T-helper 17 cell (primary cell): ENCODE results near the gene LIMCH1. TPM values are rescaled to one million over a fixed set of nuclear protein-coding genes. Genes with fewer than 3 reads are reported as not detected.
"Not testable (repeated sequence)": the region's sequence is repeated elsewhere in the genome, so short reads cannot be mapped to it uniquely, and the experiment has no call there.

Experiments
- ATAC-seq: fragments of 150-1000 bp; cut with Tn5 transposase; 2 replicates; pipeline ENCODE4 v1.10.0; 2021; ENCODE audit warnings: mild to moderate bottlenecking, moderate library complexity
- DNase-seq, 3 donors: peaks; one replicate each; pipeline versions ENCODE4 v3.0.0 to v3.0.0-alpha.2; 2020 to 2021
- H3K9me3 ChIP-seq: one replicate; pipeline ENCODE4 v1.7.0; 2013; ENCODE audit warnings: low read length, mild to moderate bottlenecking; ENCODE audit not compliant: control insufficient read depth, poor library complexity, severe bottlenecking
- H3K27ac Mint-ChIP-seq: one replicate; pipeline ENCODE4 v1.8.0; 2022; ENCODE audit warnings: mild to moderate bottlenecking, moderate library complexity, mixed read lengths
- H3K27me3 Mint-ChIP-seq: one replicate; pipeline ENCODE4 v1.8.0; 2022; ENCODE audit warnings: mixed read lengths
- H3K36me3 Mint-ChIP-seq: one replicate; pipeline ENCODE4 v1.8.0; 2022; ENCODE audit warnings: low read depth, mixed read lengths
- H3K4me1 Mint-ChIP-seq: one replicate; pipeline ENCODE4 v1.8.0; 2022; ENCODE audit warnings: mild to moderate bottlenecking, mixed read lengths
- H3K4me3 Mint-ChIP-seq: one replicate; pipeline ENCODE4 v1.8.0; 2022; ENCODE audit warnings: mild to moderate bottlenecking, moderate library complexity, mixed read lengths
- total RNA-seq, 4 donors: library from RNA in 2 of 4; stranded (reverse) in 2 of 4; gene quantifications; one replicate each; pipeline ENCODE4 v1.2.3 and lab custom pipeline; 2022 to 2026

LIMCH1 gene
- not detected for total RNA-seq
- total RNA-seq (lab: John Stamatoyannopoulos, UW), result 0.08 to 0.70 reads per million in 2 donors

- no peak for DNase-seq
- Mint-ChIP-seq H3K4me1 (no peaks in the 10 kb centered on the region), H3K36me3 (no peaks in the 10 kb centered on the region), H3K27ac (no peak within 1 kb of the TSS), H3K4me3 (no peak within 1 kb of the TSS), H3K27me3 (no peaks in the 10 kb centered on the region)
- H3K9me3 ChIP-seq, result no peaks in the 10 kb centered on the region
- no peak for ATAC-seq
Observed at GRCh38 chr4:41538017-41538733, at the start of gene LIMCH1. LIMCH1 (plus strand) TSS chr4:41538157; CDS start chr4:41605996, 67,839 bp downstream.

- H3K4me1 Mint-ChIP-seq, H3K36me3 Mint-ChIP-seq, H3K27ac Mint-ChIP-seq, H3K9me3 ChIP-seq, H3K4me3 Mint-ChIP-seq, DNase-seq, H3K27me3 Mint-ChIP-seq, ATAC-seq: not testable (repeated sequence)
Observed at GRCh38 chr4:41491081-41491576, 46.8 kb upstream of the LIMCH1 start.

- Mint-ChIP-seq H3K4me3 (no peak overlapping the region), H3K27me3 (no peaks in the 10 kb centered on the region), H3K4me1 (no peaks in the 10 kb centered on the region), H3K27ac (no peak overlapping the region), H3K36me3 (no peaks in the 10 kb centered on the region)
- H3K9me3 ChIP-seq, result no peaks in the 10 kb centered on the region
- ATAC-seq (no peak), DNase-seq (no peak)
Observed at GRCh38 chr4:41496977-41497376, 41.0 kb upstream of the LIMCH1 start.

GRCh38 chr4:41498177-41498576 lies 39.8 kb upstream of the LIMCH1 start:
- H3K9me3 ChIP-seq, result no peaks in the 10 kb centered on the region
- DNase-seq, result no peak
- no peak overlapping the region for H3K27ac Mint-ChIP-seq
- ATAC-seq, result no peak
- H3K36me3 Mint-ChIP-seq, result no peaks in the 10 kb centered on the region
- H3K4me3 Mint-ChIP-seq, result no peak overlapping the region
- no peaks in the 10 kb centered on the region for H3K4me1 Mint-ChIP-seq
- no peaks in the 10 kb centered on the region for H3K27me3 Mint-ChIP-seq

- no peaks in the 10 kb centered on the region for H3K4me1 Mint-ChIP-seq
- ATAC-seq, result no peak
- no peak overlapping the region for H3K27ac Mint-ChIP-seq
- no peaks in the 10 kb centered on the region for H3K27me3 Mint-ChIP-seq
- no peaks in the 10 kb centered on the region for H3K9me3 ChIP-seq
- no peaks in the 10 kb centered on the region for H3K36me3 Mint-ChIP-seq
- DNase-seq, result no peak
- no peak overlapping the region for H3K4me3 Mint-ChIP-seq
Observed at GRCh38 chr4:41504167-41504818, 33.7 kb upstream of the LIMCH1 start.

- H3K27me3 Mint-ChIP-seq, result no peaks in the 10 kb centered on the region
- ATAC-seq (no peak), DNase-seq (no peak)
- no peaks in the 10 kb centered on the region for H3K9me3 ChIP-seq
- no peaks in the 10 kb centered on the region for H3K4me1 Mint-ChIP-seq
- no peak overlapping the region for H3K4me3 Mint-ChIP-seq
- no peak overlapping the region for H3K27ac Mint-ChIP-seq
- no peaks in the 10 kb centered on the region for H3K36me3 Mint-ChIP-seq
Observed at GRCh38 chr4:41505161-41505661, 32.7 kb upstream of the LIMCH1 start.

- ATAC-seq, result no peak
- H3K9me3 ChIP-seq, result no peaks in the 10 kb centered on the region
- H3K36me3 Mint-ChIP-seq, result no peaks in the 10 kb centered on the region
- no peak overlapping the region for H3K27ac Mint-ChIP-seq
- DNase-seq, result no peak
- H3K4me1 Mint-ChIP-seq, result no peaks in the 10 kb centered on the region
- H3K27me3 Mint-ChIP-seq, result no peaks in the 10 kb centered on the region
- no peak overlapping the region for H3K4me3 Mint-ChIP-seq
Observed at GRCh38 chr4:41506130-41506529, 31.8 kb upstream of the LIMCH1 start.

GRCh38 chr4:41507291-41507947 lies 30.5 kb upstream of the LIMCH1 start:
- ATAC-seq, result no peak
- DNase-seq, result no peak
- no peaks in the 10 kb centered on the region for H3K4me1 Mint-ChIP-seq
- H3K27ac Mint-ChIP-seq, result no peak overlapping the region
- H3K9me3 ChIP-seq, result no peaks in the 10 kb centered on the region
- H3K4me3 Mint-ChIP-seq, result no peak overlapping the region
- no peaks in the 10 kb centered on the region for H3K36me3 Mint-ChIP-seq
- H3K27me3 Mint-ChIP-seq, result no peaks in the 10 kb centered on the region

GRCh38 chr4:41509451-41509866 lies 28.5 kb upstream of the LIMCH1 start:
- Mint-ChIP-seq H3K4me1 (no peaks in the 10 kb centered on the region), H3K4me3 (no peak overlapping the region), H3K36me3 (no peaks in the 10 kb centered on the region), H3K27ac (no peak overlapping the region), H3K27me3 (no peaks in the 10 kb centered on the region)
- DNase-seq, result no peak
- ATAC-seq, result no peak
- peaks cover 2% of the 10 kb centered on the region for H3K9me3 ChIP-seq

GRCh38 chr4:41510179-41510578 lies 27.8 kb upstream of the LIMCH1 start:
- Mint-ChIP-seq H3K36me3 (no peaks in the 10 kb centered on the region), H3K4me1 (no peaks in the 10 kb centered on the region), H3K27me3 (no peaks in the 10 kb centered on the region), H3K4me3 (no peak overlapping the region), H3K27ac (no peak overlapping the region)
- no peak for DNase-seq
- no peak for ATAC-seq
- H3K9me3 ChIP-seq, result peaks cover 2% of the 10 kb centered on the region

GRCh38 chr4:41512136-41512535 lies 25.8 kb upstream of the LIMCH1 start:
- Mint-ChIP-seq H3K27ac (no peak overlapping the region), H3K4me1 (no peaks in the 10 kb centered on the region), H3K4me3 (no peak overlapping the region), H3K27me3 (no peaks in the 10 kb centered on the region), H3K36me3 (no peaks in the 10 kb centered on the region)
- ATAC-seq, result no peak
- peaks cover 2% of the 10 kb centered on the region for H3K9me3 ChIP-seq
- no peak for DNase-seq

GRCh38 chr4:41512596-41512995 lies 25.4 kb upstream of the LIMCH1 start:
- H3K4me1 Mint-ChIP-seq, result no peaks in the 10 kb centered on the region
- ATAC-seq (no peak), DNase-seq (no peak)
- H3K27me3 Mint-ChIP-seq, result no peaks in the 10 kb centered on the region
- no peak overlapping the region for H3K27ac Mint-ChIP-seq
- H3K4me3 Mint-ChIP-seq, result no peak overlapping the region
- H3K36me3 Mint-ChIP-seq, result no peaks in the 10 kb centered on the region
- H3K9me3 ChIP-seq, result peaks cover 2% of the 10 kb centered on the region

GRCh38 chr4:41514169-41514568 lies 23.8 kb upstream of the LIMCH1 start:
- H3K4me1 Mint-ChIP-seq, result no peaks in the 10 kb centered on the region
- no peak for ATAC-seq
- no peak for DNase-seq
- H3K9me3 ChIP-seq, result peaks cover 2% of the 10 kb centered on the region
- H3K27ac Mint-ChIP-seq, result no peak overlapping the region
- no peaks in the 10 kb centered on the region for H3K27me3 Mint-ChIP-seq
- no peak overlapping the region for H3K4me3 Mint-ChIP-seq
- H3K36me3 Mint-ChIP-seq, result no peaks in the 10 kb centered on the region
